NCI-H2029 treated with DMSO at 0.1 percent for 48 hours (cell line): ENCODE data around the gene TCEA2.

Source experiments
- DNase-seq: peaks from one replicate; lab custom pipeline; 2025; lab: John Stamatoyannopoulos, UW

TCEA2 gene

GRCh38 chr20:64035933-64036345 lies 27.1 kb upstream of the TCEA2 start, which contains the start of gene C20orf204:
Gene C20orf204, plus strand, starts transcription at chr20:64036182. Its CDS starts 142 bp downstream, at chr20:64036324.
- no peak for DNase-seq

GRCh38 chr20:64036346-64037198 lies 26.4 kb upstream of the TCEA2 start:
- no peak for DNase-seq

DNA sequence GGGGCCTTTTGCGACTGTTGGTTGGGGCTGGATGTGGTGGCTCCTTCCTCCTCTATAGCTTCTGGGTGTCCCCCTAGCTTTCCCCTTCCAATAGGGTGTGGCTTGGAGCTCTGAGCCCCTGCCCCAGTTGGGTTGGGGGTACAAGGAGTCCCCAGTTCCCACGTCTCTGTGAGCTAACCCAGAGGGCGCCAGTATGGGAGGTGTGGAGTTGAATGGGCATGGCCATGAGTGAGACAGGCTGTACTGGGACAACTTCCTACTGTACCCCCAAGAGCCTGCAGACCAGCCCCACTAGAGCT lies 25.9 kb upstream of the TCEA2 start:
- no peak for DNase-seq

GRCh38 chr20:64037498-64038213 lies 25.3 kb upstream of the TCEA2 start:
- DNase-seq = no peak

DNA sequence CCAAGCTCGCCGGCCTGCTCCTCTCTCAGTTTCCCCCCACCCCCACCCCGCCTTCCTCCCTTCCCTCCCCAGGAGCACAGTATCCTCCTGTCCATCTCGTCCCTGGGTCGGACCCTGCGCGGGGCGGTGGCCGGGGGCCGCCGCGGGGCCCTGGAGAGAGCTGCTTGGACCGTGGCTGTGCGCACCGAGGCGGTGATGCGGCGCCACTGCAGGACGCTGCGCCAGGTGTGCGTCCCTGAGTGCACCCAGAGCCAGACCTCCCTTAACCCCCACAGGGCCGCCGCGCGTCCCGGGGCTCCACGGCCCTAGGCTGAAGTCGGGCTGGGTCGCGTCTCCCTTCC lies 24.8 kb upstream of the TCEA2 start:
- DNase-seq = no peak

DNA sequence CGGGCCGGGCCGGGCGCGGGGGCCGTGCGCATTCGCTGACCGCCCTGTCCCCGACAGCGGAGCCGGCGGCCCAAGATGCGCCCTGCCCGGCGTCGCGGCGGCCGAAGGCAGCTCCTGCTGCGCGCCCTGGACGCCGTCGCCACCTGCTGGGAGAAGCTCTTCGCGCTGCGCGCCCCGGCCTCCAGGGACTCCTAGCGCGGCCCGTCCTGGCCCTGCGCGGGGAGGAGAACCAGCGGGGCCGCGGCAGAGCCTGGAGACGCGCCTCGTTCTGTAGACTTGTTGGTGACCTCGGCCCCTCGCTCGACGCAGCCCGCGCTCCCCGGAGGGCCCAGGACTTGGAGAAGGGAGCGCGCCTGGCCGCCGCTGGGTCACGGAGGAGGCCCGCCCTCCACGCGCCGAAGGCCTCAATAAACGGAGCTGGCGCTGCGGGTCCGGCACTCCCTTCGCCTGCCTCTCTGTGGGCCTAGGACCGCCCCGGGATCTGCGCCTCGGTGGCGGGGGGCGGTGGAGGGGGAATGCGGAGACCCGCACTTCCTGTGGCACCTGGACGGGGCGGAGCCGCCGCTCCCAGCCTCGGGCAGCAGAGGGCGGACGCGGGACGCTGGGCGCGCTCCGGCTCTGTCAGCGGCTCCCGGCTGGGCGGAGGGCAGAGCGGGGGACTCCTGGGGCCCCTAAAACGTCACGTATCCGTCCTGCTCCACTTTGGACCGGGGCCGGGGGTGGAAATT lies 24.3 kb upstream of the TCEA2 start:
- peak; percentile 5 for DNase-seq

DNA sequence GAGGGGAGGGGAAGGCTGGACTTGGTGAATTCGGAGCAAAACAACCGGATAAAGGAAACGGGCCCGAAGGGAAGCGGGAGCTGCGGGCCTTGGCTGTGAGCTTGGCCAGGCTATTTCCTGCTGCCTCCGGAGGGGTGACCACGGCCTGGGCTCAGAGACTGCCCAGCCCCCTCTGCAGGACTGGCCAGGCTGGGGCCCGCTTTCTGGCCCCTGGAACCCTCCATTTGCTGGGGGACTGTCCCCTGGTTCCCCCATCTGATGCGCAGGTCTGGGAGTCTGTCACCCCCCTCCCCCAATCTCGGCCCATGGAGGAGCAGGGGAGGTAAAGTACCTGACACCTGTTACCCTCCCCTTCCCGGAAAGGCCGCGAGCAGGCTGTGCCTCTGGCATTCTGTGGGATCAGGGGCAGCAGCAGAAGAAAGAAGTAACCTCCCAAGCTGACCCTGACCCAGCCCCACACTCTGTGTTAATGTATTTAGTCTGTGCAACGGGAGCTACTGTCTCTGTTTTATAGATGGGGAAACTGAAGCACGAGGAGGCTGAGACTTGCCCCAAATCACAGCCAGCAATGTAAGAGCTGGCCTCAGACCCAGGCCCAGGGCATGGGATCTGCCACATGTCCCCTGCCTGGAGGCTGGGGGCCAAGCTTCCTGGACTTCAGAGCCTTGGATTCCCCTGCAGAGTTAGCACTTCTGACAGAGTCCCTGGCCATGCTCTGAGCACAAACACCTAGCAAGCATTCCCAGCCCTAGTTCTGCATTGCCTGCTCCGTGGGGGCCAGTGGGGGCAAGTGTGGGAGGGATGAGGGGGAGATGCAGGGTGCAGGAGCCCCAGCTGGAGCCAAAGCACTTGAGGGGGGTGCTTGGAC lies 23.5 kb upstream of the TCEA2 start:
- no peak for DNase-seq

GRCh38 chr20:64040231-64041039 lies 22.6 kb upstream of the TCEA2 start:
- no peak for DNase-seq

DNA sequence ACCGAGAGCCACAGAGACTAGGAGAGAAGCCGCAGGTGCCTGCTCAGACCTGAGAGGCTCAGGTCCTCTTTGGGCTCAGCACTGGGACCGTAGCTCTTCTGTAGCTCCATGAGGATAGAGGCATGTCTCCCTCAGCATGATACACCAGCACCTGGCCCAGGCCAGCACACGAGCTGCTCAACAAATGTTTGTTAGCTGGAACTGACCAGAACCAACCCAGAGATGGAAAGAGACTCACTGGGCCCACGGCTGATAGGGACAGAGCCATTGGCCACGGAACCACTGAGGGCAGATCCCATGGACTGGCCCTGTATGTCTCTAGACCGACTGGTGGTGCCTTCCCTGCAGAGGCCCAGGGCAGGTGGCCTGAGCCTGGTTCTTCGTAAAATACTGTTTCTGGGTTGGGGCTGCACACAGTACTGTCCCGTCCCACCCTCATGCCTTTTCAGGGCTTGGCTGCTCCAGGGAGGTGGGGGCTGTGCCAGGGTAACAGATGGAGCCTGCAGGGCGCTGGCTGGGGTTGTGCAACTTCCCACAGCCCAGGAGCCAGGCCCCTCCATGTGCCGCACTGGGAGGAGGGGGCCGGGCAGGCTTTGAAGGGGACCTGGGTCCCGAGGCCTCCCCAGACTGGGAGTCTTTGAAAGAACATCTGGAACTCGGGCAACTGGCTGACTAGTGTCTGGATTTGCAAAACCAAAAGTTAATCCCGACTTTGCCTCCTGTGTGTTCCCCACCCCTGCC lies 21.8 kb upstream of the TCEA2 start:
- DNase-seq = no peak

GRCh38 chr20:64041781-64042053 lies 21.3 kb upstream of the TCEA2 start:
- DNase-seq = no peak

- DNase-seq = no peak
These were observed 20.8 kb upstream of the TCEA2 start for GRCh38 chr20:64042054-64042781.

DNA sequence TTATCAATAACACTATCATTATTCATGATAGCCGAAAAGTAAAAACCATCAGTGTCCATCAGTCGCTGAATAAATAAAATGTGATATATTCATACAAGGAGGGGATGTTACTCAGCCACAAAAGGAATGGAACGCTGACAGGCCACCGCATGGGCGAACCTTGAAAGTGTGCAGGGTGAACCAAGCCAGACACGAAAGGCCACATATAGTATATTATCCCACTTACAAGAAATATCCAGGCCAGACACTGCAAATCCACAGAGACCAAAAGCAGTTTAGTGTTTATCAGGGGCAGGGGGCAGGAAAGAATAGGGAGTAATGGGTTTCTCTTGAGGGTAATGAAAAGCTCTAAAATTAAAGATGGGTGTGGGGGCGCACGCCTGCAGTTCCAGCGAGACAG lies 19.2 kb upstream of the TCEA2 start:
- no peak for DNase-seq

DNA sequence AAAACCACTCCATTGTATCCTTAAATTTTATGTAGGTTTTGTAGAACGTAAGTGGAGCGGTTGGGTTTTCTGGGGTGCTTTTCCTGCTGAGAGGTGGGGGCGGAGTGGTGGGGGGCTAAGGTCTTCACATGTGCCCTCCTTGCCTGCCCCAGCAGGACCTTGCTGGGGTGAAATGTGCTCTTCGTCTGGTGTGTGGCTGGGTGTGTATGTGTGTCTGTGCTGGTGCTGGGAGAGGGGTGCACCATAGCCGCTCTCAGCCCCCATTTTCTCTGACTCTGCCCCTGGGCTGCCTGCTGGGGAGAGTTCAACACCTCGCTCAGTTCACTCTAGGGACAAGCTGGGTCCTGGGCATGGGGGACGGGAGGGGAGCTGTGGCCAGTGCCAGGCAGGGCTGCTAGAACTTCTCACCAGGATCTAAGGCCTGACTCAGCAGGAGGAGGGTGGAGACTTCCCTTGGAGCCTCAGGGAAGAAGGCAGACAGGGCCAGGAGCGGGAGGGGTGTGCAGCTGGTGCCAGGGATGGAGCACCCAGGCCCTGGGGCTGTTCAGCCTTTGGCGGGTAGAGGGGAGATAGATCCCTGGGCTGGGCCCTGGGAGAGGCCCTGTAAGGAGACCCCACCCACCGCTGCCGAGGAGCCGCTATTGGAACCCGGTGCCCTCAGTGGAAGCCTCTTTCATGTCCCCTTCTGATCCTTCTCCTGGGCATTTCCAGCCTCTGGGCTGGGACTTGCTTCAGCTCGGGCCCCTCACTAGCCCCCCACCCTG lies 18.3 kb upstream of the TCEA2 start:
- DNase-seq = no peak

- no peak for DNase-seq
These were observed 17.5 kb upstream of the TCEA2 start for GRCh38 chr20:64045346-64046011.

GRCh38 chr20:64047046-64047389 lies 16.0 kb upstream of the TCEA2 start:
- no peak for DNase-seq

DNA sequence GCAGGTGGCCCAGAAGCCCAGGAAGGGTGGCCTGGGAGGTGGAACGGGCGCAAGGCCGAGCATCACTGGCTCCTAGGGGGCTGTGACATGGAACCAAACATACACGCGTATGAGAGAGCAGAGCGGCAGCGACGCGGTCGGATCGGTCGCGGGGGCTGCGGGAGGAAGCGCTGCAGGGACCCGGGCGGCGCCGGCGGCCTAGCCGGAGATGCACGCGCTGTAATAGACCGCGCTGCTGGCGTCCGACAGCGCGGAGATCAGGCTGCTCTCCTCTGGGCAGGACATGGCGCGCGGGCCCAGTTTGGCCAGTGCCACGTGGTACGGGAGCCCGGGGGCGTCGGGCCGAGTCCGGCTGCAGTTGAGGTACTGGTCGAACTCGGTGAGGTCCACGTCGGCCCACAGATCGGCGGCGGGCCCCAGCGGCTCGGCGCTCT lies 15.0 kb upstream of the TCEA2 start:
- no peak for DNase-seq

GRCh38 chr20:64048402-64049044 lies 14.5 kb upstream of the TCEA2 start:
- no peak for DNase-seq
